G401.6 (cell line): ENCODE results near the gene MYMX.
A peak's percentile ranks its signal among the peaks of the same experiment; 100 is the strongest.
"Not testable (repeated sequence)": the region's sequence is repeated elsewhere in the genome, so short reads cannot be mapped to it uniquely, and the experiment has no call there.

Source experiments
- FAIRE-seq: peaks from 2 replicates; lab custom pipeline; 2012; peaks lifted over from hg19 to GRCh38; lab: Jason Lieb, UNC

Gene MYMX

GRCh38 chr6:44220913-44221290, 4.2 kb downstream of the MYMX start:
- FAIRE-seq: no peak

GRCh38 chr6:44221291-44221960, 4.7 kb downstream of the MYMX start:
- FAIRE-seq: peak; percentile 21

- no peak for FAIRE-seq
Measured at GRCh38 chr6:44221961-44222335, 5.2 kb downstream of the MYMX start.

GRCh38 chr6:44222486-44223318, 6.0 kb downstream of the MYMX start:
- FAIRE-seq: no peak

GRCh38 chr6:44223319-44224028, 6.7 kb downstream of the MYMX start, which contains the start of gene SLC29A1:
SLC29A1 (plus strand) TSS chr6:44223595; CDS start chr6:44227314, 3,719 bp downstream.
- FAIRE-seq: no peak

- no peak for FAIRE-seq
Measured at GRCh38 chr6:44224029-44224964, 7.6 kb downstream of the MYMX start.

- FAIRE-seq: no peak
Measured at GRCh38 chr6:44224965-44225305, 8.2 kb downstream of the MYMX start.

GRCh38 chr6:44225579-44226325, 9.0 kb downstream of the MYMX start:
- FAIRE-seq: no peak

GRCh38 chr6:44226368-44227147, 9.8 kb downstream of the MYMX start:
- FAIRE-seq: no peak

GRCh38 chr6:44227148-44227793, 10.5 kb downstream of the MYMX start:
- FAIRE-seq: no peak

GRCh38 chr6:44228031-44228430, 11.3 kb downstream of the MYMX start:
- no peak for FAIRE-seq

- FAIRE-seq: no peak
Measured at GRCh38 chr6:44228433-44228832, 11.7 kb downstream of the MYMX start.

GRCh38 chr6:44228836-44229235, 12.1 kb downstream of the MYMX start:
- no peak for FAIRE-seq

GRCh38 chr6:44229376-44230033, 12.8 kb downstream of the MYMX start:
- FAIRE-seq: no peak

GRCh38 chr6:44230034-44230675, 13.4 kb downstream of the MYMX start:
- no peak for FAIRE-seq

- FAIRE-seq: not testable (repeated sequence)
Measured at GRCh38 chr6:44231426-44231825, 14.7 kb downstream of the MYMX start.

- FAIRE-seq: no peak
Measured at GRCh38 chr6:44232676-44233566, 16.2 kb downstream of the MYMX start.

- FAIRE-seq: no peak
Measured at GRCh38 chr6:44233567-44234100, 16.9 kb downstream of the MYMX start.
